ENCODE data around the gene TJP2.

TJP2 gene

DNA sequence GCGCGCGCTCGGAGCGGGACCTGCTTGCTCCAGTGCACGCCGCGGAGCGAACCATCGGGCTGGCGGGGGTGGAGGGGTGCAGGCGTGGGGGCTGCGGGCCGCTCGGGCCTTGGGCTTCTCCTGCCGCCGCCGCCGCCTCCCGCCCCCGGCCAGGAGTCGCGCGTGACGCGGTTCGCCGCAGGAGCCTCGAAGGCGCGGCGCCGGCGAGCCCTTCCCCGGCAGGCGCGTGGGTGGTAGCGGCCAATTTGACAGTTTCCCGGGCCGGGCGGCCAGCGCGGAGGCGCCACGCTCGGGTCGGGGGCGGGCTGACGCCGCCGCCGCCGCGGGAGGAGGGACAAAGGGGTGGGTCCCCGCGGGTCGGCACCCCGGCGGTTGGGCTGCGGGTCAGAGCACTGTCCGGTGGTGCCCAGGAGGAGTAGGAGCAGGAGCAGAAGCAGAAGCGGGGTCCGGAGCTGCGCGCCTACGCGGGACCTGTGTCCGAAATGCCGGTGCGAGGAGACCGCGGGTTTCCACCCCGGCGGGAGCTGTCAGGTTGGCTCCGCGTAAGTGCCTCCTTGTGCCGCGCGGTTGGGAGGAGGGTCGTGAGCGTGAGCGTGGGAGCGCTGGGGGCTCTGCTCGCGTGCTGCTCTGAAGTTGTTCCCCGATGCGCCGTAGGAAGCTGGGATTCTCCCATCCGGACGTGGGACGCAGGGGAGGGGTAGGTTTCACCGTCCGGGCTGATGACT lies at the start of gene TJP2:
TSS of gene TJP2 (plus strand) at position 387 of the 725 bp plus-strand sequence. CDS start at position 483, 96 bp downstream.
- DNase-seq (ENCODE audit: low read depth in 2 of 2) = no peak

- DNase-seq (ENCODE audit: low read depth in 2 of 2) = no peak
Observed at GRCh38 chr9:69130456-69131441, 43.3 kb upstream of the TJP2 start.

DNA sequence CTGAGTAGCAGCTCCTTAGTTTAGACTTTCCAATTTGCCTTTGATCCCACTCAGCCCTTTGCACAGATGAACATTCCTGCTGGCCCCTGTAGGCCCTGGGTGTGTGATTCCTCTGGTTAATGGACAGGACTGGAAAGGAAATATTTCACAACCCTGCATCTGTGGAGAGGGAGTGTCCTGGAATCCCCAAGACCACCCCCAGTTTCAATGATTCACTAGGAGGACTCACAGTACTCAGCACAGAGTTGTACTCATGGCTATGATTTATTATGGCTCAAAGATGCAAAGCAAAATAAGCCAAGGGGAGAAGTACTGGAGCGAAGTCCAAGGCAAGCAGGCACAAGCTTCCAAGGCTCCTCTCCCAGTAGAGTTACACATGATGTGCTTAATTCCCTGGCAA lies 42.4 kb upstream of the TJP2 start:
- no peak for DNase-seq (ENCODE audit: low read depth in 2 of 2)

DNA sequence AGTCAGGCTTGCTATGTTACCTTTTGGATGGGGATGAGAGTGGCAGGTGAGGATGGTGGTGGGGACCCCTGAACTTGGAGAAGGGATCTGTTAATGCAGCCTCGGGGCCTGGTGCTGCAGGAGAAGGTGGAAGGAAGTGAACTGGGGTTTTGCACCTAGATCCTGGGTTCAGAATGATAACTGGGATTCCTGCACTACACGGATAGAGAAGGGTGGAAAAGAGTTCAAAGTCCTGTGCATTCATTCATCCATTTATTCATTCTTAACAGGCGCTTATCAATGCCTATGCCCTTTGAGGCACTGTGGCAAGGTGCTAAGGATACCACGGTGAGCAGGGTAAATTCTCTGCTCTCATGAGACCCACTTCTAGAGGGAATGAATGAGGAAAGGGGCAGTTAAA lies 41.7 kb upstream of the TJP2 start:
- no peak for DNase-seq (ENCODE audit: low read depth in 2 of 2)

- no peak for DNase-seq (ENCODE audit: low read depth in 2 of 2)
Observed at GRCh38 chr9:69134412-69134811, 39.7 kb upstream of the TJP2 start.

- DNase-seq (ENCODE audit: low read depth in 2 of 2) = no peak
Observed at GRCh38 chr9:69136185-69136584, 37.9 kb upstream of the TJP2 start.

DNA sequence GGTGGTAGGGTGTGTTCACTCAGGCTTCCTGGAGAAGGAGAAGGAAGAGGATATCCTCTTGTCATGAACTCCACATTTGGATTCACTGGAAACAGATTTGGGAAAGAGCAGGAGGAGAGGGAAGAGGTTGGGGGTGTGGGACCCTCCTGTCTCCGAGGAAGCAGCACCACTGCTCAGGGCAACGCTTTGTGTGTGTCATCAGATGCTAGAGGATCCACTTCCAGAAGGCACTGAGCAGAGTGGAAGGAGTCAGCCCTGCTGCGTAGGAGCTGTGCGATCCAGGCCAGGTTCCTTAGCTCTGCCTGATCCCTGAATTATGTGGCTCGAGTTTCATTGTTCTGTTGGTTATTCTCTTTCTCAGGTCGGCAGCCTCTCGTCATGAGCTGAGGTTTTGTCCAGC lies 37.3 kb upstream of the TJP2 start:
- DNase-seq (ENCODE audit: low read depth in 2 of 2) = no peak

DNA sequence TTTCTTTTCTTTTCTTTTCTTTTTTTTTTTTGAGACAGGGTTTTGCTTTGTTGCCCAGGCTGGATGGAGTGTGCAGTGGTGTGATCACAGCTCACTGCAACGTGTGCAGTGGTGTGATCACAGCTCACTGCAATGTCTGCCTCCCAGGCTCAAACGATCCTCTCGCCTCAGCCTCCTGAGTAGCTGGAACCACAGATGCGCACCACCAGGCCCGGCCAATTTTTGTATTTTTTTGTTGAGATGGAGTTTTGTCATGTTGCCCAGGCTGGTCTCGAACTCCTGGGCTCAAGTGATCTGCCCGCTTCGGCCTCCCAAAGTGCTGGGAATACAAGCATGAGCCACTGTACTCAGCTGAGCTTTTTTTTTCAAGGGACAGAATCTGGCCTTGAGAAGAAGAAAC lies 36.8 kb upstream of the TJP2 start:
- no peak for DNase-seq (ENCODE audit: low read depth in 2 of 2)

GRCh38 chr9:69139596-69139995 lies 34.5 kb upstream of the TJP2 start:
- no peak for DNase-seq (ENCODE audit: low read depth in 2 of 2)

DNA sequence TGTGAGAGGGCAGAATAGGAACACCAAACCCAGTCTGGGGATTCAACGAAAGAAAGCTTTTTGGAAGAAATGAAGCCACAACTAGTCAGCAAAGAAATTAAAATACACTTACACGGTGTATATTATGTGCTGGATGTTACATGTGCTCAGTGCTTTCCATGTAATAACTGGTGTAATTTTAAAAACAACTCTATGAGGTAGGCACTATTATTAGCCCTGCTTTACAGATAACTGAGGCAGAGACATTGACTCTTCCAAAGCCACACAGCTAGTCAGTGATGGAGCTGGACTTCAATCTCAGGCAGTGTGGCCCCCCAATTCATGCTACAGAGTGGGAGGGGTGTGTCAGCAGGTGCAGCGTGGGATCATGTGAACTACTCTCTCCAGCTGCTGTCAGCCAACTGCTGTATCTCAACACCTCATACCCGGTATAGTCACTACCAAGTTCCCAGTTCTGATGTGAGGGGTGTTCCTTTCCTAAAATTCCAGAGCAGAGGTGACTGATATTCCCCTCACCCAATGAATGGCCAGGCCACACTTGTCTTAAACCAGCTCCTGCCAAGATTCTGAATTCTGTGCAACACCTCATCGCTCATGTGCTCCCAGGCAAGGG lies 33.8 kb upstream of the TJP2 start:
- DNase-seq (ENCODE audit: low read depth in 2 of 2) = no peak

GRCh38 chr9:69141851-69142250 lies 32.2 kb upstream of the TJP2 start:
- DNase-seq (ENCODE audit: low read depth in 2 of 2) = no peak

DNA sequence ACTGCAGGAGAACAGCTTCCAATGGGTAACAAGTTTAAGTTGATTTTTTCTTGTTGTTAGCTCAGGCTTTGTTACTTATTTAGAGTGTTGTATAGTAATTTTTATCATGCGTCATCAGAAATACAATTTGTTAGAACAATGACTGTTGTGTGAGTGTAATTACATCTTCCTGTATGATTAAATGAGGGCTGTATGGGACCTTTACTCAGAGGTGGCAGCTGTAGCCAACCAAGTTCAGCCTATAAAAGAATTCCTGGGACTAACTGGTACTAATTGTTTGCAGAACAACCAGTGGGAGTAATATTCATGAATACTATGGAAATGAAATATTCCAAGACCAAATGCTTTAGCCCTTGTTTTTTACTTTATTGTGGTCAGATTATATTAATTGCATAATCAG lies 30.8 kb upstream of the TJP2 start:
- no peak for DNase-seq (ENCODE audit: low read depth in 2 of 2)

DNA sequence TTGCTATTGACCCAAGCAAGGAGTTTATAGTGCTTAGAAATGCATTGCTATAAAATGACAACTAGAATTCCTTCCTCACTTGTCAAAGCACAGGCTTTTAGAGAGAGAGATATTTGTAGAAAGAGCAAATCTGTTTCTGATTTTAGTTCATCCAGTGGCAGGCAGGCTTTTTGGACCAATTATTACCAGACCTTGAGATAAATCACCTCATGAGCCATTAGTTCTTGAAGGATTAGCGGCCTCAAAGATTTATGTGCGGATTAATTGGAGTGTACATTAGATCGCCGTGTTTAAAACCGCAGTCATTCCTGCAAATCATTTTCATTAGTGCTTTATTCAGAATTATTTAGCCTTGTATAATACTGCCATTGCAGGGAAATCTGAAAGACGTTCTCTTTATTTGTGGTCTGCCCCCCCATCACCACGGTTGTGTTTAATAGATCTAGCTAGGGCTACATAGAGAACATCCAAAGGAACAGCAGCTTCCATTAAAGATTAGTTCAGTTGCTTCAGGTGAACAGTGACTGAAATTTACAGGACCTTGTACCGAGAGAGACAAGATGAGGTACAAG lies 28.8 kb upstream of the TJP2 start:
- DNase-seq (ENCODE audit: low read depth in 2 of 2) = no peak

DNA sequence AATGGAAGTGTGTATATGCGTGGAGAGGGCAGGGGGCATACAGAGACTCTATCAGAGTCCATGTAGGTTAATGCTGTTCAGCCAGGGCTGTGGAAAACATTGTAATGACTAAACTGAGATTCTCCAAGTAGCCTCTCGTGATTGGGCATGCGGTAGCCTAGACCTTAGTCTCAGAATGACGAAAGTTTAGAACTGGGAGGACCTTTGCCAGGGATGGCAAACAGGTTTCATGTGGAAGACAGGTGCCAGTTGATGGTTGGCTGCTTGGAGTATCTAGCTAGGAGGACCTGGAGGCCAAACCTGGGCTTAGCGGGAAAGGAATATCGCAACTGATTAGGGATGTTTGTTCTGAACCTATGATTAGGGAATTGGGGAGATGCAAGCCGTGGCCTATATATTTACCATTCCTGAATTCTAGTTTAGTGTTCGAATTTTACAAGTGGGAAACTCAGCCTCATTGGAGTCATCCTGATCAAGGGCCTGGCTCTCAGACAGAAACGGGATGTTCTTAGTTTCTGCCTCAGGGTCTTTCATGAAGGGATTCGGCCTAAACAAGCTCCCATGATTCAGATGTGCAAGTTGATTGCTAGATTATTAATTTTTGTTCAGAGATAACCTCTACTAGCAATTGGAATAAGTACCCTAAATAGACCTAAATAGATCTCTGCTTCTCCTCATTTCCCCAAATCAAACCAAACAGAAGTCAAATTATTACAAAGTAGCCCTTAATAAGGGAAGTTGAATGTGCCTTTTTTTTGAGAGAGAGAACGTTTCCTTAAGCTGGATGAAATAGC lies 26.8 kb upstream of the TJP2 start:
- no peak for DNase-seq (ENCODE audit: low read depth in 2 of 2)

DNA sequence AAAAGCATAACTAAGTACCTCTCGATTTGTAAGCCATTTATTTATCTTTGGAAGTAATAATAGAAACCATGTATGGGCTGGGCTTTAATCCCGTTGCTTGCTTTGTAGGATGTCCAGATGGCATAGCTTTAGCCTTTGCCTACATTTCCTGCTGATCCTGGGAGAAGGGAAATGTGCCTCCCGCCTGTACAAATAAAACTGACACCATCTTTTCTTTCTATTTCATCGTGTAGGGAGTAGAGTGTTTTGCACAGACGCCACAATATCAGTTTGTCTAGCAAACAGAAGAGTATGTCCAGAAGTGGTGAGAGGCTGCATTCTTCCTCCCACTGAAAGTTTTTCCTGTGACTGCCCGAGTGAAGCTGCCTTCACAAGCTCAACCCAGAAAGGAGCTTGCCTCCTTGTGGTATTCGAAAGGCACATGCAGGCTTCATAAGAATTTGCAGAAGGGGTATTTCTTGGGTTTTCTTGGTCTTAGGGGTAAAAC lies 24.7 kb upstream of the TJP2 start:
- DNase-seq (ENCODE audit: low read depth in 2 of 2) = no peak

DNA sequence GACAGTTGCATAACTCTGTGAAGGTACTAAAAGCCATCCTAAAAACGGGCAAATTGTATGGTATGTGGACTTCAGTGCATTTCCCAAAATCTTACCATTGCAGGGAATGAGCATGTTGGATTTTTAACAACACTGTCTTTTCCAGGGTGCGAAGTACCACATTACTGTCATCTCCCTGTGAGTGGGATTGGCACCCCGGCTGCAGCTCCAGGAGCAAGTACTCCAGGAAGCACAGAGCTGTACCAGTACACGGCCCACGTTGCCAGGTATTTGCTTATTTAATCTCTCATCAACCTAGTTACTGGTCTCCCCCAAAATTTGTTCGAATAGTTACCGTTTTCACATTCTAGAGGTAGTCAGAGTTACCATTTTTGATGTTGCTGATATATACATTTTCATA lies 22.6 kb upstream of the TJP2 start:
- DNase-seq (ENCODE audit: low read depth in 2 of 2) = no peak

GRCh38 chr9:69153707-69154521 lies 20.2 kb upstream of the TJP2 start:
- DNase-seq (ENCODE audit: low read depth in 2 of 2) = no peak

- DNase-seq (ENCODE audit: low read depth in 2 of 2) = no peak
Observed at GRCh38 chr9:69155341-69156030, 18.6 kb upstream of the TJP2 start.

- no peak for DNase-seq (ENCODE audit: low read depth in 2 of 2)
Observed at GRCh38 chr9:69157751-69158466, 16.2 kb upstream of the TJP2 start.
